ENCODE data around the gene THOC6. TPM values are rescaled to one million over a fixed set of nuclear protein-coding genes. Genes with fewer than 3 reads are reported as not detected.

The THOC6 gene
- total RNA-seq, 2 experiments from 2014 or later, result 33.6 to 36.0 TPM

DNA sequence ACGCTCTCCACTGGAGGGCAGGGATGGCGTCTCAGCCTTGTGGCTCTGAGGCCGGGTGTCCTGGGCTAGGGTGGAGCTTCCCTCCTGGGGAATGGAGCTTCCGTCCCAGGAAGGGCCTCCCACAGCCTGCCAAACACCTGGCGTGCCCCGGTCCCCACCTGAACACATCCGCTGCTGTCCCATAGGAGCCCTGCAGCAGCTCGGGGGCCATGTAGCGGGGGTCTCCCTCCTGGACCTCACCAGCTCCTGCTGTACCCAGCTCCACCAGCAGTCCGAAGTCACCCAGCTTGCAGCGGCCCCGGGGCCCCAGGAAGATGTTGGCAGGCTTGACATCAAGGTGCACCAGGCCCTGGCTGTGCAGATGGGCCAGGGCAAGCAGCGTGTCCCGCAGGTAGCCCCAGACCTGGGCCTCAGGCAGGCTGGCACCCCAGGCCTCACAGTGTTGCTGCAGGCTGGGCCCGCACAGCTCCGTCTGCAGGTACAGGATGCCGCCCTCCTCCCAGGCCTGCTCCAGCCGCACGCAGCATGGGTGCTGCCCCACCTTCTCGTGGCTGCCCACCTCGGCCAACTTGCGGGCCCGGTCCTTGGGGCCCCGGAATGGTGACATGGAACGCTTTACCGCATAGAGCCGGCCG, 48.6 kb upstream of the THOC6 start:
- Histone ChIP-seq H3K4me3 (ENCODE audit: low read depth, low read length, poor library complexity, severe bottlenecking) (no peak overlapping the region), H2AFZ (ENCODE audit: low read length) (no peak overlapping the region), H3K4me1 (ENCODE audit: insufficient read depth, low read length, poor library complexity, severe bottlenecking) (peaks cover 38% of the 10 kb centered on the region), H3K9me2 (ENCODE audit: insufficient read depth, low read length) (no peaks in the 10 kb centered on the region), H3K36me3 (ENCODE audit: insufficient read depth, low read length) (peaks cover 92% of the 10 kb centered on the region), H3K79me2 (ENCODE audit: insufficient read depth, low read depth, low read length) (peaks cover 27% of the 10 kb centered on the region; the same call in 1 of the 2 replicates), H3K9me3 (ENCODE audit: low read length) (no peaks in the 10 kb centered on the region), H4K20me1 (ENCODE audit: insufficient read depth, low read length) (peaks cover 6% of the 10 kb centered on the region; the same call in 1 of the 2 replicates), H3K4me2 (ENCODE audit: low read length) (no peak overlapping the region), H3K27ac (ENCODE audit: low read depth, low read length, poor library complexity, severe bottlenecking) (no peak overlapping the region)
- ChIA-PET POLR2A (interaction anchor here (0.6 kb wide), 2 partner anchors 22 to 54 kb away, joined by 3 read pairs; no protein-coding TSS in a partner anchor), CTCF (ENCODE audit: unreplicated experiment) (no interaction called here)
- TF ChIP-seq, protein P1, sequence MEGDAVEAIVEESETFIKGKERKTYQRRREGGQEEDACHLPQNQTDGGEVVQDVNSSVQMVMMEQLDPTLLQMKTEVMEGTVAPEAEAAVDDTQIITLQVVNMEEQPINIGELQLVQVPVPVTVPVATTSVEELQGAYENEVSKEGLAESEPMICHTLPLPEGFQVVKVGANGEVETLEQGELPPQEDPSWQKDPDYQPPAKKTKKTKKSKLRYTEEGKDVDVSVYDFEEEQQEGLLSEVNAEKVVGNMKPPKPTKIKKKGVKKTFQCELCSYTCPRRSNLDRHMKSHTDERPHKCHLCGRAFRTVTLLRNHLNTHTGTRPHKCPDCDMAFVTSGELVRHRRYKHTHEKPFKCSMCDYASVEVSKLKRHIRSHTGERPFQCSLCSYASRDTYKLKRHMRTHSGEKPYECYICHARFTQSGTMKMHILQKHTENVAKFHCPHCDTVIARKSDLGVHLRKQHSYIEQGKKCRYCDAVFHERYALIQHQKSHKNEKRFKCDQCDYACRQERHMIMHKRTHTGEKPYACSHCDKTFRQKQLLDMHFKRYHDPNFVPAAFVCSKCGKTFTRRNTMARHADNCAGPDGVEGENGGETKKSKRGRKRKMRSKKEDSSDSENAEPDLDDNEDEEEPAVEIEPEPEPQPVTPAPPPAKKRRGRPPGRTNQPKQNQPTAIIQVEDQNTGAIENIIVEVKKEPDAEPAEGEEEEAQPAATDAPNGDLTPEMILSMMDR (conservative IDR thresholded peaks at IDR 0.05; ENCODE audit: low read length), result no peak
- no peak for TF ChIP-seq EZH2phosphoT487 (IDR thresholded peaks at IDR 0.05; ENCODE audit: borderline replicate concordance, low read depth, low read length)
- no peak for DNase-seq (ENCODE audit: low spot score)
- BruUV-seq (replicated peaks), result no TSS peak
- intact Hi-C loops (cut with micrococcal nuclease; ENCODE audit: unreplicated experiment), result no loop called here

GRCh38 chr16:2976201-2976600, 47.6 kb upstream of the THOC6 start:
- H3K36me3 ChIP-seq (ENCODE audit: insufficient read depth, low read length), result peaks cover 83% of the 10 kb centered on the region
- BruUV-seq (replicated peaks), result no TSS peak
- H3K9me3 ChIP-seq (ENCODE audit: low read length), result no peaks in the 10 kb centered on the region
- H3K27ac ChIP-seq (ENCODE audit: low read depth, low read length, poor library complexity, severe bottlenecking), result no peak overlapping the region
- CTCF ChIA-PET (ENCODE audit: unreplicated experiment), result no interaction called here
- H2AFZ ChIP-seq (ENCODE audit: low read length), result no peak overlapping the region
- POLR2A ChIA-PET, result no interaction called here
- intact Hi-C loops (cut with micrococcal nuclease; ENCODE audit: unreplicated experiment), result no loop called here
- TF ChIP-seq EZH2phosphoT487 (IDR thresholded peaks at IDR 0.05; ENCODE audit: borderline replicate concordance, low read depth, low read length), result no peak
- TF ChIP-seq, protein P1 (conservative IDR thresholded peaks at IDR 0.05; ENCODE audit: low read length), result no peak
- H4K20me1 ChIP-seq (ENCODE audit: insufficient read depth, low read length), result no peaks in the 10 kb centered on the region
- H3K4me1 ChIP-seq (ENCODE audit: insufficient read depth, low read length, poor library complexity, severe bottlenecking), result peaks cover 34% of the 10 kb centered on the region
- DNase-seq (ENCODE audit: low spot score), result no peak
- H3K9me2 ChIP-seq (ENCODE audit: insufficient read depth, low read length), result no peaks in the 10 kb centered on the region
- no peak overlapping the region for H3K4me2 ChIP-seq (ENCODE audit: low read length)
- H3K4me3 ChIP-seq (ENCODE audit: low read depth, low read length, poor library complexity, severe bottlenecking), result no peak overlapping the region
- H3K79me2 ChIP-seq (ENCODE audit: insufficient read depth, low read depth, low read length), result peaks cover 27% of the 10 kb centered on the region; the same call in 1 of the 2 replicates

DNA sequence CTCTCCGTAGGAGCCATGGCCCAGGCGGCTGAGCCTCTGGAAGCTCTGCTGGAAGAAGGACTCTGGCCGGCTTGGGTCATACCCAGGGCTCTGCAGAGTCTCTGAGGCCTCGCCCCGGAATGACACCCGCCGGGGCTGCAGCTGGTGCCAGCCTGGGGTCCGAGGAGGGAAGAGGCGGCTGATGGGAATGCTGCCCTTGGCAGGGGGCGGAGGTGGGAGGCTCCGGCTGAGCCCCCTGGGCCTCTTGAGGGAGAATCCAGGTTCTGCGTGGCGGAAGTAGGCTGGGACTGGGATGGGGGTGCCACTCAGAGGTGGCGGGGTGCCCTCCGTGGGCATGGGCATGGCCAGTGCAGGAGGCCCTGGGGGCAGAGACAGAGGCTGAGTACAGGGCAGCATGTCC, 47.2 kb upstream of the THOC6 start:
- Histone ChIP-seq H4K20me1 (ENCODE audit: insufficient read depth, low read length) (no peaks in the 10 kb centered on the region), H3K79me2 (ENCODE audit: insufficient read depth, low read depth, low read length) (peaks cover 27% of the 10 kb centered on the region; the same call in 1 of the 2 replicates), H3K4me1 (ENCODE audit: insufficient read depth, low read length, poor library complexity, severe bottlenecking) (peaks cover 34% of the 10 kb centered on the region), H3K9me2 (ENCODE audit: insufficient read depth, low read length) (no peaks in the 10 kb centered on the region), H2AFZ (ENCODE audit: low read length) (no peak overlapping the region), H3K27ac (ENCODE audit: low read depth, low read length, poor library complexity, severe bottlenecking) (no peak overlapping the region), H3K9me3 (ENCODE audit: low read length) (no peaks in the 10 kb centered on the region), H3K36me3 (ENCODE audit: insufficient read depth, low read length) (peaks cover 78% of the 10 kb centered on the region), H3K4me3 (ENCODE audit: low read depth, low read length, poor library complexity, severe bottlenecking) (no peak overlapping the region), H3K4me2 (ENCODE audit: low read length) (no peak overlapping the region)
- TF ChIP-seq EZH2phosphoT487 (IDR thresholded peaks at IDR 0.05; ENCODE audit: borderline replicate concordance, low read depth, low read length), result no peak
- TF ChIP-seq, protein P1 (conservative IDR thresholded peaks at IDR 0.05; ENCODE audit: low read length), result no peak
- CTCF ChIA-PET (ENCODE audit: unreplicated experiment), result no interaction called here
- POLR2A ChIA-PET, result no interaction called here
- BruUV-seq (replicated peaks), result no TSS peak
- no peak for DNase-seq (ENCODE audit: low spot score)
- intact Hi-C loops (cut with micrococcal nuclease; ENCODE audit: unreplicated experiment), result no loop called here

Measured in OCI-LY7 (cell line).